Activated gamma-delta T cell (primary cell): ENCODE results near the gene CXXC5.

Experiments used
- DNase-seq: peaks from one replicate; lab custom pipeline; 2025; lab: John Stamatoyannopoulos, UW

The CXXC5 gene

DNA sequence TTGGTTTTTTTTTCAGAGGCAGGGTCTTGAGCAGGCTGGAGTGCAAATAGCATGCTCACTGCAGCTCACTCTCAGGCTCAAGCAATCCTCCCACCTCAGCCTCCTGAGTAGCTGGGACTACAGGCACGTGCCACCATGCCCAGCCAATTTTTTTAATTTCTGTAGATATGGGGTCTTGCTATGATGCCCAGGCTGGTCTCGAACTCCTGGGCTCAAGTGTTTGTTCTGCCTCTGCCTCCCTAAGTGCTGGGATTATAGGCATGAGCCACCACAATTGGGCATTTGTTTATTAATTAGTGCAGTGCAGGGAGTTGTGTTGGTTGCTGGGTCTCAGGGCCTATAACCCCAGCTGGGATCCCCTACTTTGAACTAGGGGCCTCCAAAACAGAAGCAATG lies 47.0 kb downstream of the CXXC5 start:
- no peak for DNase-seq

- DNase-seq: no peak
These were observed 48.2 kb downstream of the CXXC5 start for GRCh38 chr5:139696167-139696893.

DNA sequence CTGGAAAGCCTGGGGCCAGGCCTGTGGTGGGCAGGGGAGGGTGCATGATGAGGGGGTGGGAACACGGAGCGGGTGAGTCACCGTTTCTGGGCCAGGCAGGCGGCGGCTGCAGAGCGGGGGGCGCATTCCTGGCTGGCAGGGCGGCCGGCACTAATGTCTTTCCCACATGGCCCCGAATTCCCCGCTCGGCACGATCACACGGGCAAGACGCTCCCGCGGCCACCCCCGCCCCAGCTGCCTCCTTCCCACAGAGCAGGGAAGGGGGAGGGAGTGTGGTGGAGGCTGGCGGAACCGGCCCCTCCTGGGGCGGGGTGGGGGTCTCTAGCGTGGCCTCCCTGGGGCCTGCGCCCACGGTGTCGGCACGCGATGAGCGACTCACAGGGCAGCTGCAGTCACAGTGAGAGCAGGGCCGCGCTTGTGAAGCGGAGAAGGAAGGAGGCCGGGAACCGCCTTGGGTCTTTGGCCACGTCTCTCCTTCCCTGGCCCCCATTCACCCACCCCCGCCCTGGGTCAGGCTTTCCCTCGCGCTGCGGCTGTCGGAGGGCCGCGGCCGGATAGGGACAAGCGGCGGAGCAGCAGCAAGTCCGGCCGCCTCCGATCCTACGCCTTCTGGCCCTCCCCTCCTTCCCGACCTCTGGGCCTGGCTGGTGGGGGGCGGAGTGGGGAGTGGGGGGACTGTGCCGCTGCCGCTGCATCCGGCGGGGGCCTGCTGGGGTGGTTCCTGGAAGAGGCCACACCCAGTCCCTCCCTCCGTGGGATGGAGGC lies 48.9 kb downstream of the CXXC5 start:
- DNase-seq: no peak

DNA sequence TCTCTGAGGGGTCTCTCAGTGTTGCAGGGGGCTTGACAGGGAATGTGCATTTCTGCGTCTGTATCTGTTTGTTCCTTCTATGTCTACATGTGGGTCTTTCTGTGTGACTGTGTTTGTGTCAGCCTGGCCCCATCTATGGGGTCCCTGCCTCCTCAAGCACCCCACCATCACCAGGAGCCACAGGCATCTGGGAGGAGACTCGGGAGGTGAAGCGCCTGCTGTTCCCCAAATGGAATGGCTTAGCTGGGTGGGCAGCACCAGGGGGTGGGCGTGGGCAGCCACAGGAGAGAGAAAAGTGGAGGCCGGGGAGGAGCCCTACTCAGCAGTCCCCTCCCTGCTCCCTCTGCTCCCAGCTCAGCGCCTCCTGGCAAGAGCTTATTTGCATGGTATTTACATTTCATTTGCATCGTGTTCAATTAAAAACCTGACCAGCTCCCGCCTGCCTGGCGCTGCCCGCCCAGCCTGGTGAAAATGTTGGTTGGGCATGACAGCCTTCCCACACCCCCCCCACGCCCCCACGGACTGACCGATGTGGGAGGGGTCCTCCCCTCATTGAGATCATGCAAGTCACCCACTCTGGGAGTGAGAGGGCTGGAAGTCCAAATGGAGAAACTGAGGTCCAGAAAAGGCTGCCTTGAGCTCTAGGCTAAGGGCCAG lies 50.5 kb downstream of the CXXC5 start:
- DNase-seq: no peak

GRCh38 chr5:139699351-139699750 lies 51.2 kb downstream of the CXXC5 start:
- DNase-seq: no peak

GRCh38 chr5:139700711-139701055 lies 52.5 kb downstream of the CXXC5 start:
- DNase-seq: no peak

DNA sequence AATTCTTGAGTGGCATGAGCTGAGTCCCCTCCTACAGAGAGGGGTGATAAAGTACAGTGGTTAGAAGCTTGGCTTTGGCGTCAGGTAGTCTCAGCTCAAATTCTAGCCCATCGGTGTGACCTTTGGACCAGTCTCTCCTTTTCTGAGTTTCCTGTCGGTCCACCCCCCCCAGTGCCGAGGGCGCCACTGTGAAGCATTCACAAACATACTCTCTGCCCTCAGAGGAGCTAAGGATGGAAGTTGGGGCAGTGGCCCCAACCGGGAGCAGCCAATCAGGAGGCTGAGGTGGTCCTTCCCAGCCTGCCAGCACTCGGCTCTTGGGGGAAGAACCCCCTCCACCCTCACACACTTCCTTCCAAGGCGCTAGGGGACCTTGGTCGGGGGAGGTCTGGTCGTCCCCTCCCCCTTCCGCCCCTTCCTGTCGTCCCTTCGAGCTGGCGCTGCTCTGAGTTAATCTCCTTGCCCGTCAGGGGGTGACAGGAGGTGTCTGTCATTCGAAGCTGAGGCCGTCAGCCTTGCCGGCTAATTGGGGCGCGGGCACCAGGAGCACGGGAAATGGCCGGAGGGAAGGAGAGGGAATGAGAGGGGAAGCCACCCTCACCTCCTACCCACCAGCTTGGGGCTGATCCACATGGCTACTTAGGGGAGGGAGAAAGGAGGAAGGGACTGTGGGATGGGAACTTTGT lies 53.0 kb downstream of the CXXC5 start:
- DNase-seq: no peak

DNA sequence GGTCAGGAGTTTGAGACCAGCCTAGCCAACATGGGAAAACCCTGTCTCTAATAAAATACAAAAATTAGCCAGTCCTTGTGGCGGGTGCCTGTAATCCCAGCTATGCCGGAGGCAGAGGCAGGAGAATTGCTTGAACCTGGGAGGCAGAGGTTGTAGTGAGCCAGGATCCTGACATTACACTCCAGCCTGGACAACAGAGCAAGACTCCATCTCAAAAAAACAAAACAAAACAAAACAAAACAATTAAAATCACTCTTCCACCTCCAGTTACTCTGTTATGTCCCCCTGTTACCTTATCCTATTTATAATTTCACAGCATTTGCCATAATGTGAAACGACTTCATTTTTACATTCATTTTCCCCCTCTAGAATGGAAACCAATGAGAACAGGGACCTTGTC lies 54.4 kb downstream of the CXXC5 start:
- DNase-seq: no peak

GRCh38 chr5:139704748-139705147 lies 56.6 kb downstream of the CXXC5 start:
- no peak for DNase-seq

DNA sequence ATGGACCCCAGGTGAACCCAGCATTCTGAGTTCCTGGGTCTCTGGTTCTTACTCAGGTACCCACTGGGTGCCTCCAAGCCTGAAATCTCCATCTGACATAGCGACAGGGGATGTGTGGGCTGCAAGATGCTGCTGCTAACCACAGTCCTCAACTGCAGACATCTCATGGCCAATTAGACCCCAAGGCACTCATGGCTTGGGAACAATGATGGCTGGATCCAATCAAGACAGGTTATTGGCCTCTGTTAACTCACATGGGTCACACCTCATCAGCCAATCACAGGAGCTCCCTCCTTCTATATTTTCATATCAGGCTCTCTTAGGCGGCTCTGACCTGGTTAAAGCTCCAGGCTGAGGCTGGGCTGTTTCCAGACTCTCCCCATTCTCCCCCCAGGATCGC lies 57.0 kb downstream of the CXXC5 start:
- no peak for DNase-seq

- no peak for DNase-seq
These were observed 57.8 kb downstream of the CXXC5 start for GRCh38 chr5:139705655-139706587.

DNA sequence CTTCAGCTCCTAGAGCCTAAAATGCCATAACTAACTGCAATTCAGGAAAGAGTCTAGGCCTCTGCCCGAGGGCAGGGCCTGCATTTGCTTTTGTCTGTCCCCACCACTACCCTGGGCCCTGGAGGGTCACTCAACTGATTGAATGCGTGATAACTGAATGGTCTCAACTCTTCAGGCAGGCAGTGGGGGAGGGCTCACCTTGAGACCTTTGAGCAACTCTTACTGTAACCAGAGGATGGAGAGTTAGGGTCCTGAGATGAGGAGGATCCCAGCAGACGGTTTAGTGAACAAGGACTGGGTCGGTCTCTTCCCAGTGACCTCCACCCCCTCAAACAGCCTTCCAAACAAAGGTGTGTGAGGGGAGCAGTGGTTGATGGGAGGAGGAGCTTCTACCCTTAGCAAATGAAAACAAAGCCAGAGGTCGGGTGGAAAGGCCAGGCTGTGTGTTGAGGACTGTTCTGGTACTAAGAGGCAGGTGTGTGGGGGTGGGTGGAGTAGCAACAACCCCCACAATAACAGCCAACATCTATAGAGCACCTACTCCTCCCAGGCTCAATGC lies 59.4 kb downstream of the CXXC5 start:
- DNase-seq: no peak

DNA sequence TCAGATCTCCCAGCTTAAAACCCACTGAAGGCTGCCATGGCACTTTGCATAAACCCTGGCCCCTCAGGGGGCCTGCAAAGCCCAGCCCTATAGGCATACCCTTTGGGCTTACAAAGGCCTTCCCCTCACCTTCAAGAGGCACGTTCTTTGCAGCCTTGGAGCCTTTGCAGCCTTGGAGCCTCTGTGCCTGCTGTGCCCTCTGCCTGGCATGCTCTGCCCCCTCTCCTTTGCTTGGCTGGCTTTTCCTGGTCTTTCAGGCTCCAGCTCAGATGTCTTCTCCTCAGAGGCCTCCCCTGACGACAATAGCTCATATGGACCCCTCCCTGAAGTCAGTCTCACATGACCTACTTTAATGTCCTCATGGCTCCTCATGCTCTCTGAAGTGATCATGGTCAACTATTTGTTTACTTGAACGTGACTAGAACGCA lies 60.3 kb downstream of the CXXC5 start:
- no peak for DNase-seq

DNA sequence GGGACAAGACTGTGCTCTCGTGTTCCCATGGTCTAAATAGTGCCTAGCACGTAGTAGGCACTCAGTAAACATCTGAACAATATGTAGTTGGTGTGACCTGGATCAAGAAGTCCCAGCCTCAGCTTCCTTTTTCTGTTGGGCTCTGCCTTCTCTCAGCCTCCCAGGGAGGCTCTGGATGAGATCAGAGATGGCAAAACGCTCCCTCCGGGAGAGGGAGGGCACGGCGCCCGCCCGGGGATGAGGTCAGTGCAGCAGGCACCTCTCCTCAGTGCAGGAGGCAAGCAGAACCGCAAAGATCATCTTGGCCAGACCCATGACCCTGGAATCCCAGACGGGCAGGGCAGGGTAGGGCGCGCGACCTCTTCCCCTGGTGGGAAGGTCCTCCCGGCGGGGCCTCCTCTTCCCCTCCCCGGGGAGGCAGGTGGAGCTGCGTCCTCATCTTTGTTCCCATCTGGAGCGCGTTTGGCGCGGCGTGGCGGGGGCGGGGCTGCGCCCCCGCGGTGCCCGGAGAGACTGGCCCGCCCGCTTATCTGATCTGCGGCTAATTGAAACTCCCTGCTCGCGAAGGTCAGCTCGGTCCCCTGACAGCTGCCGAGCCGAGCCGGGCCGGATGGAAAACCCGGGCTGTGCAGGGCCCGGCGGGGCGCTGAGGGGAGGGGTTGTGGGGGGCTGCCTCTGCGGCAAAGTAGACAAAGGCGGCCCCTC lies 60.9 kb downstream of the CXXC5 start:
- no peak for DNase-seq

- peak; percentile 38 for DNase-seq
These were observed 61.6 kb downstream of the CXXC5 start for GRCh38 chr5:139709582-139710318.

DNA sequence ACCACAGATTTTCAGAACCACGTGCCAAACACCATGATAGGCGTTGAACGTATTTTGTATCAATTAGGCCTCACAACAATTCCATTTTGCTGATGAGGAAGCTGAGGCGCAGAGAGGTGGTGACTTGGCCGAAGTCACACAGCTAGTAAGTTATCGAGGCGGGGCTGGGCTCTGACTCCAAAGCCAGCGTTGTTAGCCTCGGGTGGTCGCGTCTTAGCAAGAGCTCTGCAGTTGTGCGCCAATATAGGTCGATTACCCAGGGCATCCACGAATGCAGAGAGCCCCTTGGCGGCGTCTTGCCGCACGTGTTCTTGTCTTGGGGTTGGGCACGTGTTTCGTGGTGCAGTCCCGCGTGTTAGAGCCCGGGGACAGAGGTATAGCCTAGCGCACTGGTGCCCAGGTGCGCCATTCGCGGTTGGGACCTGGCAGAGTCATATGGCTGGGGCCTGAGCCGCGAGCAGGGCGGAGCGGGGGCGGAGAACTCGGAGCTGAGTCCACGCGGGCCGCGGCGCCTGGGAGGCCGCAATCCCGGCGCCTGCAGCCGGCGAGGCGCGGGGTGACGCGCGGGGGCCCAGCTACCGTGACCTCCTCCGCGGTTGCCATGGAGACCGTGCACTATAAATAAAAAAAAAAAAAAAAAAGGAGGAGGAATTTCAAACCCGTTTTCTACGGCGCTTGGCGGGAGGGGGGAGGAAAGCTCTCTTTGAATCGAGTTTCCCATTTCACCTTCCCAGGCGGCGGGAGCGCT lies 62.3 kb downstream of the CXXC5 start:
- peak; percentile 80 for DNase-seq

GRCh38 chr5:139711067-139711905 lies 63.1 kb downstream of the CXXC5 start:
- peak; percentile 76 for DNase-seq

- no peak for DNase-seq
These were observed 63.7 kb downstream of the CXXC5 start for GRCh38 chr5:139711906-139712224.
